CD14-positive monocyte (primary cell): ENCODE measurements around the gene APOBEC3A. TPM values are rescaled to one million over a fixed set of nuclear protein-coding genes. Genes with fewer than 3 reads are reported as not detected.

Source experiments
- DNase-seq, 3 donors: peaks; one replicate each; pipeline ENCODE4 v3.0.0-alpha.2; 2011 to 2022
- H2AFZ ChIP-seq: 2 replicates; pipeline ENCODE4 v1.6.0; 2012; ENCODE audit warnings: mild to moderate bottlenecking, low read depth, low read length, inconsistent platforms; ENCODE audit not compliant: insufficient read depth, poor library complexity, severe bottlenecking
- H3K27ac ChIP-seq, 2 donors: 1 replicate in 1 of 2; 2 replicates in 1 of 2; pipeline ENCODE4 v1.5.1; 2012 to 2013; ENCODE audit warnings: low read length in 2 of 2, control low read depth in 1 of 2, inconsistent platforms in 1 of 2, low read depth in 1 of 2, mild to moderate bottlenecking in 1 of 2
- H3K27me3 ChIP-seq, 2 donors: one replicate each; pipeline versions ENCODE4 v1.6.0 to v1.6.1; 2011 to 2013; ENCODE audit warnings: low read length in 2 of 2; ENCODE audit not compliant: control insufficient read depth in 2 of 2, insufficient read depth in 2 of 2
- H3K36me3 ChIP-seq, 2 donors: replicated peaks in 1 of 2; 1 replicate in 1 of 2; 2 replicates in 1 of 2; pipeline versions ENCODE4 v1.5.1 to v1.6.1; 2012 to 2013; ENCODE audit warnings: low read length in 2 of 2, control low read depth in 1 of 2, inconsistent platforms in 1 of 2, mild to moderate bottlenecking in 1 of 2; ENCODE audit not compliant: insufficient read depth in 2 of 2, control insufficient read depth in 1 of 2
- H3K4me1 ChIP-seq, 2 donors: 1 replicate in 1 of 2; 2 replicates in 1 of 2; pipeline versions ENCODE4 v1.5.1 to v1.6.1; 2012 to 2013; ENCODE audit warnings: low read length in 2 of 2, control low read depth in 1 of 2, inconsistent platforms in 1 of 2, mild to moderate bottlenecking in 1 of 2, moderate library complexity in 1 of 2; ENCODE audit not compliant: insufficient read depth in 2 of 2, control insufficient read depth in 1 of 2
- H3K4me2 ChIP-seq: replicated peaks from 2 replicates; pipeline ENCODE3; 2012; ENCODE audit warnings: low read length, moderate library complexity, mild to moderate bottlenecking; ENCODE audit not compliant: poor library complexity, severe bottlenecking; ENCODE audit errors: extremely low read depth
- H3K4me3 ChIP-seq, 3 experiments: fragments of 200-600 bp in 1 of 3; sonication (generic) in 1 of 3; replicated peaks in 1 of 3; 1 replicate in 2 of 3; 2 replicates in 1 of 3; pipeline ENCODE4 v1.5.1; 2011 to 2013; ENCODE audit warnings: low read length in 3 of 3, mild to moderate bottlenecking in 3 of 3, control low read depth in 2 of 3, low read depth in 2 of 3, inconsistent platforms in 1 of 3, moderate library complexity in 1 of 3
- H3K79me2 ChIP-seq: 2 replicates; pipeline ENCODE4 v1.6.0; 2012; ENCODE audit warnings: mild to moderate bottlenecking, control low read depth, inconsistent platforms, low read length, moderate library complexity; ENCODE audit not compliant: insufficient read depth
- H3K9ac ChIP-seq: 2 replicates; pipeline ENCODE4 v1.6.0; 2017; ENCODE audit warnings: low read length, mild to moderate bottlenecking; ENCODE audit not compliant: insufficient read depth, poor library complexity, severe bottlenecking
- H3K9me3 ChIP-seq, 2 donors: replicated peaks in 1 of 2; 1 replicate in 1 of 2; 2 replicates in 1 of 2; pipeline versions ENCODE4 v1.5.1 to v1.6.1; 2012 to 2013; ENCODE audit warnings: low read length in 2 of 2, control low read depth in 1 of 2; ENCODE audit not compliant: control insufficient read depth in 1 of 2, insufficient read depth in 1 of 2
- H4K20me1 ChIP-seq: 2 replicates; pipeline ENCODE4 v1.6.0; 2012; ENCODE audit warnings: mild to moderate bottlenecking, low read length, control low read depth, moderate library complexity; ENCODE audit not compliant: insufficient read depth
- H3K27ac Mint-ChIP-seq, 7 donors: one replicate each; pipeline ENCODE4 v1.8.0; 2020; ENCODE audit warnings: mild to moderate bottlenecking in 7 of 7, mixed read lengths in 7 of 7, moderate library complexity in 6 of 7, inconsistent platforms in 2 of 7
- H3K27me3 Mint-ChIP-seq, 3 donors: one replicate each; pipeline ENCODE4 v1.8.0; 2021 to 2022; ENCODE audit warnings: low read depth in 3 of 3, mild to moderate bottlenecking in 3 of 3, mixed read lengths in 3 of 3, moderate library complexity in 3 of 3, inconsistent platforms in 1 of 3
- H3K36me3 Mint-ChIP-seq, 2 donors: one replicate each; pipeline ENCODE4 v1.8.0; 2020; ENCODE audit warnings: mixed read lengths in 2 of 2, inconsistent platforms in 1 of 2, mild to moderate bottlenecking in 1 of 2
- H3K4me1 Mint-ChIP-seq: one replicate; pipeline ENCODE4 v1.8.0; 2020; ENCODE audit warnings: mild to moderate bottlenecking, mixed read lengths
- H3K4me3 Mint-ChIP-seq, 2 donors: one replicate each; pipeline ENCODE4 v1.8.0; 2020; ENCODE audit warnings: mild to moderate bottlenecking in 2 of 2, mixed read lengths in 2 of 2, moderate library complexity in 1 of 2
- H3K9me3 Mint-ChIP-seq, 7 donors: one replicate each; pipeline ENCODE4 v1.8.0; 2020 to 2022; ENCODE audit warnings: mixed read lengths in 7 of 7, mild to moderate bottlenecking in 6 of 7, moderate library complexity in 6 of 7, inconsistent platforms in 2 of 7
- CTCF ChIP-seq: fragments of 200-600 bp; IDR thresholded peaks from one replicate; pipeline ENCODE4 v1.8.0; 2022; ENCODE audit warnings: antibody characterized with exemption, mild to moderate bottlenecking
- WGBS: methylation state at CpG from one replicate; pipeline ENCODE4 v1.1.5; 2013; ENCODE audit warnings: missing lambda C conversion rate; ENCODE audit not compliant: insufficient coverage; 5-methylcytosine and 5-hydroxymethylcytosine counted together
- intact Hi-C, 2 donors: fragments of 100-400 bp; cut with micrococcal nuclease; formaldehyde crosslinking; loops; one replicate each; pipeline versions ENCODE4 v1.15.0 to v1.15.1; 2023
- polyA plus RNA-seq, 3 donors: library from polyadenylated mRNA; depleted of rRNA in 1 of 3; unstranded in 2 of 3; stranded (reverse) in 1 of 3; fragments of 300-500 nt in 2 of 3; fragments of >200 nt in 1 of 3; fragmentation: Illumina TruSeq in 2 of 3; gene quantifications; 1 replicate in 2 of 3; 2 replicates in 1 of 3; pipeline ENCODE4 v1.2.3, GENCODE V29; 2012 to 2021

The APOBEC3A gene
- polyA plus RNA-seq, 3 donors: 233 to 845 (median 247) TPM

- H3K4me3 Mint-ChIP-seq: peak overlapping the region; percentile 82 to 95
- peaks cover 0 to 13% (median 1%) of the 10 kb centered on the region in 3 donors for H3K27me3 Mint-ChIP-seq
- H3K9ac ChIP-seq: peak overlapping the region; percentile 90
- H3K4me1 Mint-ChIP-seq: peaks cover 87% of the 10 kb centered on the region
- H3K36me3 Mint-ChIP-seq: peaks cover 23 to 31% of the 10 kb centered on the region in 2 donors
- H3K4me2 ChIP-seq: peak overlapping the region; percentile 77
- H3K27ac ChIP-seq: peak overlapping the region; percentile 95 to 100
- no peaks in the 10 kb centered on the region for H3K9me3 ChIP-seq
- H4K20me1 ChIP-seq: no peaks in the 10 kb centered on the region
- H3K4me3 ChIP-seq: peak overlapping the region; percentile 3 to 71 (median 30)
- peak overlapping the region; percentile 99 to 100 (median 100) for H3K27ac Mint-ChIP-seq
- WGBS: 56% methylated on average over 9 of the region's 15 CpGs
- H3K4me1 ChIP-seq: peaks cover 84 to 94% of the 10 kb centered on the region in 2 donors
- TF ChIP-seq CTCF: no peak
- DNase-seq: peak; percentile 98 to 99 (median 99)
- intact Hi-C loops: loop anchor here in 1 of 2 donors (2.0 to 5.0 kb wide), 3 partner anchors 13 to 81 kb away; partner anchors contain the start of gene CBX6
- no peak overlapping the region for H2AFZ ChIP-seq
- H3K79me2 ChIP-seq: peaks cover 38% of the 10 kb centered on the region
- H3K27me3 ChIP-seq: no peaks in the 10 kb centered on the region
- H3K36me3 ChIP-seq: peaks cover 0 to 1% of the 10 kb centered on the region in 2 donors
- no peaks in the 10 kb centered on the region for H3K9me3 Mint-ChIP-seq
Observed at GRCh38 chr22:38953577-38954413, 3.6 kb upstream of the APOBEC3A start.

GRCh38 chr22:38954414-38955043, 2.9 kb upstream of the APOBEC3A start:
- peaks cover 7% of the 10 kb centered on the region for H4K20me1 ChIP-seq
- peaks cover 0 to 8% of the 10 kb centered on the region in 2 donors for H3K36me3 ChIP-seq
- peak overlapping the region; percentile 50 for H3K4me2 ChIP-seq
- H3K4me1 ChIP-seq: peaks cover 92 to 100% of the 10 kb centered on the region in 2 donors
- H2AFZ ChIP-seq: no peak overlapping the region
- peak in 1 of 3 donors; percentile 21 for DNase-seq
- TF ChIP-seq CTCF: no peak
- Mint-ChIP-seq H3K4me1 (peaks cover 92% of the 10 kb centered on the region), H3K4me3 (peak overlapping the region in 1 of 2 donors; percentile 34), H3K36me3 (peaks cover 27 to 39% of the 10 kb centered on the region in 2 donors), H3K27me3 (peaks cover 0 to 11% (median 2%) of the 10 kb centered on the region in 3 donors), H3K9me3 (no peaks in the 10 kb centered on the region), H3K27ac (peak overlapping the region; percentile 99 to 100 (median 100))
- peak overlapping the region; percentile 67 for H3K9ac ChIP-seq
- intact Hi-C loops: loop anchor here in 1 of 2 donors (2.0 to 5.0 kb wide), 2 partner anchors 14 to 82 kb away; partner anchors contain the start of gene CBX6
- H3K4me3 ChIP-seq: peak overlapping the region in 1 of 3 experiments; percentile 29
- peaks cover 42% of the 10 kb centered on the region for H3K79me2 ChIP-seq
- H3K27ac ChIP-seq: peak overlapping the region; percentile 95 to 100
- WGBS: 90% methylated on average over 12 of the region's 13 CpGs
- H3K9me3 ChIP-seq: no peaks in the 10 kb centered on the region
- H3K27me3 ChIP-seq: no peaks in the 10 kb centered on the region
